Measurements from ENCODE around the gene YARS2.
"Not testable (repeated sequence)": the region's sequence is repeated elsewhere in the genome, so short reads cannot be mapped to it uniquely, and the experiment has no call there.

Gene YARS2

DNA sequence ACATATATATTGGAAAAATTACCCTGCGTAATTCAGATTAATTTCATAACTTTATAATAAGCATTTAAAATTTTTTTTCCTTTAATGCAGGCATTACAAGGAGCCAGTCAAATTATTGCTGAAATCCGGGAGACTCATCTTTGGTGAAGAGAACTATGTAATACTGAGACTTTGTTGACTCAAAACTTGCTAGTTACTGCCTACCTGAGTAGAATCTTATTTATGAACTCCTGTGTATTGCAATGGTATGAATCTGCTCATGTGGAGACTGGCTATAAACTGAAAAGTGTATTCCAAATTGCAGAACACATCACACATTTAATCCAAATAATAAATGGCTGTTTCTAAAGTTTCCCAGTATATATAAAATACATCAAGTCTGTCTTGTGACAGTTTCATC is 12.4 kb downstream of the YARS2 start:
- DNase-seq (ENCODE audit: low read depth), result no peak

DNA sequence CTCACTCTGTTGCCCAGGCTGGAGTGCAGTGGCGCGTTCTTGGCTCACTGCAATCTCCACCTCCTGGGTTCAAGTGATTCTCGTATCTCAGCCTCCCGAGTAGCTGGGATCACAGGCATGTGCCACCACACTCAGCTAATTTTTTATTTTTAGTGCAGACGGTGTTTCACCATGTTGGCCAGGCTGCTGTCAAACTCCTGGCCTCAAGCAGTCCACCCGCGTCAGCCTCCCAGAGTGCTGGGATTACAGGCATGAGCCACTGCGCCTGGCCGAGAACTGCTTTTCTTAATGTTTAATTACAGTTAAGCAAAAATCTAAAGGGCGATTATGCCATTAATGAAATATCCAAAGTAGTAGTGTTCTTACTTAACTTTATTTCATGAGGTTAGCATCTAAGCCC is 13.6 kb downstream of the YARS2 start:
- no peak for DNase-seq (ENCODE audit: low read depth)

- no peak for DNase-seq (ENCODE audit: low read depth)
Measured at GRCh38 chr12:32739279-32739678, 16.4 kb downstream of the YARS2 start.

DNA sequence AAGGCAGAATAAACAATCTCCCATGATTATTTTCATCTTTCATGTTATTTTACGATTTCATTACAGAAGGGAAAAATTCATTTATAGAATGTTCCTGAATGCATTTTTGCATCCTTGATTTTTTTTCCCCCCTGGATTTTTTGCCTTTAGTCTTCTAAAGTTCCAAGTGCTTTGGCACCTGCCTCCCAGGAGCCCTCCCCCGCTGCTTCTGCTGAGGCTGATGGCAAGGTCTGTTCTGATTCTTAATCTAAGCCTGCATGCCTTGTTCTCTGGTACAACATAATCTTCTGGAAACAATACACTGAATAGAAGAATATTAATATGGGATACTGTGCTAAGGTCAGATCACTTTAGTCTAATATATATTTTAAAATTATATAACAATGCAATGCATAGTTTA is 18.0 kb downstream of the YARS2 start:
- DNase-seq (ENCODE audit: low read depth), result no peak

GRCh38 chr12:32736445-32736844 is 19.3 kb downstream of the YARS2 start:
- DNase-seq (ENCODE audit: low read depth), result no peak

DNA sequence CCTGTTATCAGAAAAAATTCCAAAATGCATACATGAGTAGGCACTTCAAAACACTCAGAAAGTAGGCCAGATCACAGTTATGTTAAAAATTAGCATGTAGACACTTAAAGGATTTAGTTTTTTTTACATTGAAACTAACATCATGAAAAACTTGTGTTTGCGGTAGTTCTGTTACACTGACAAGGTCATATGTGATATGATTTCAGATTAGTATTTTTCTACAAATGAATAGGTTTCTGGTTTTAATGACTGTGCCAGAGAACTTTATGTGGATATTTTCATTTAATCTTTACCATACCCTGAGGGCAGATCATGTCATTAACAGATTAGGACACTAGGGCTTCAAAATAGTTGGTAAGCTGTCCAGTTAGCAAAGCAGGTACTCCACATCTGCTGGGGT is 20.7 kb downstream of the YARS2 start:
- no peak for DNase-seq (ENCODE audit: low read depth)

DNA sequence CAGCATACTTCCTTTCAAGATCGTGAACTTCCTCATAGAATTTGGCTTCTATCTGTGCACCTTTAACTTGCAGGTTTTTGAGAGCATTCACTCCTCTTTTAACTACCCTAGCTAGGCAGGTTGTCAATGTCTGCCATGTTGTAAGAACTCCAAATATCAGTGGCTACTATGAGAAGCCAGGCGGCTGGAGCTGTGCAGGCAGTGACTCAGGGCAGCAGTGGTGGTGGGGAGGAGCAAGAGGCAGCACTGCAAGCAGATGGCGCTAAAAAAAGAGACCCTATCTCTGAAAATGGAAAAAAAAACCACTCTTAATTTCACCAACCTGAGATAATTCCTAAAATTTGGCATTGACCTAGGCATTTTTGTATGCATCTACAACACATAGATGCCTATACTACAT is 28.5 kb downstream of the YARS2 start:
- DNase-seq (ENCODE audit: low read depth), result no peak

DNA sequence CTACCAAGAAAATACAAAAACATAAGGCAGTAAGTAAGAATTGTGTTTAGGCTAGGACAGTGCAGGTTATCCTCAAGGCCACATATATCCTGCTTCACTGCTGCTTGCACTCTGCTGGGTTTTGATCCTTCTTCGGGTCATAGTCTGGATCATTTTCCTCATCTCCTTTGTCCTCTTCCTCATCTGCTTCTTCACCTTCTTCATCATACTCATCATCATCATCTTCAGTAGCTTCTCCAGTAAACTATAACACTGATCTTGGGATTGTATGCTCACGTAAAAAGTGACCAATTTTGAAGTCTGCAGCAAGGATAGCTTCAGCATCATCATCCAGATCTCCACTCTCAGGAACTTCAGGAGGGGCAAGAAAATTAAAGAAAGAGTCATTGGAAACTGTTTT is 29.4 kb downstream of the YARS2 start:
- DNase-seq (ENCODE audit: low read depth), result no peak

- not testable (repeated sequence) for DNase-seq (ENCODE audit: low read depth)
Measured at GRCh38 chr12:32725308-32725707, 30.4 kb downstream of the YARS2 start.

- no peak for DNase-seq (ENCODE audit: low read depth)
Measured at GRCh38 chr12:32718926-32719325, 36.8 kb downstream of the YARS2 start.

- DNase-seq (ENCODE audit: low read depth), result no peak
Measured at GRCh38 chr12:32714772-32715171, 40.9 kb downstream of the YARS2 start.

GRCh38 chr12:32708926-32709325 is 46.8 kb downstream of the YARS2 start:
- DNase-seq (ENCODE audit: low read depth), result no peak

GRCh38 chr12:32706335-32707024 is 49.2 kb downstream of the YARS2 start:
- no peak for DNase-seq (ENCODE audit: low read depth)

GRCh38 chr12:32705783-32706182 is 49.9 kb downstream of the YARS2 start:
- DNase-seq (ENCODE audit: low read depth), result no peak

- DNase-seq (ENCODE audit: low read depth), result no peak
Measured at GRCh38 chr12:32702946-32703345, 52.8 kb downstream of the YARS2 start.

DNA sequence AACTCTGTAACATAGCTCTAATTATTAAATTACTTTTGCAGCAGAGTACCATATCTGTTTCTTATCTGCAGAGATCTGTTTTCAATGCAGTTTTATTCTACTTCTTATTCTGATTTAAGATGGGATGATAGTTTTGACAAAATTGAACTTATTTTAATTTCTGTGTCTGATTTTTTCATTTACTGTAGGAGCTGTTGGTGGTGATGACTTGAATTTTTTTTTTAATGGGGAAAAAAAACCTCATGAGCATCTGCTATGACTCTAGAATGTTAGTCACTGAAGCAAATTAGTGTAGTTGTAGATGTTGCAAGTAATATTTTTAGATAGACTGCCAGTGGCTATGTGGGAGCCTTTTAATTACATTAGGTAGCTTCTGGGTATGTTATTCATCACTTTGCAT is 53.2 kb downstream of the YARS2 start:
- no peak for DNase-seq (ENCODE audit: low read depth)

- not testable (repeated sequence) for DNase-seq (ENCODE audit: low read depth)
Measured at GRCh38 chr12:32699437-32699836, 56.3 kb downstream of the YARS2 start.

DNA sequence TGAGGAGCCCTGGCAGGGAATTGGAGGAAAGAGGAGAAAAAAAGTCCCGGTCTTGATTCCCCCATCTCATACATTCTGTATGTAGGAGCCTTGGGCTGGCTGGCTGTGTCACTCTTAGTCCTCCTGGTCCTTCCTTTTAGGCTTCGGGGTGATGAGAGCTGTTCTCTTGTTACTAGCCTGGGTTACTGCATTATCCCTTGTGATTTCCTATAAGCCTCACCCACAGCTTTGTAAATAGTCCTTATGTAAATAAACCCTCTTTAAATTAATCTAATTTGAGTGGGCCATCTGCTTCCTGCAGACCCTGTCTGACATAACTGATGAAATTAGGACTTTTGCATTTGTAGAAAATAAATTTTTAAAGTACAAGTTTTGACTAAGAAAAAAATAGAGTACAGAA is 57.4 kb downstream of the YARS2 start:
- no peak for DNase-seq (ENCODE audit: low read depth)

- no peak for DNase-seq (ENCODE audit: low read depth)
Measured at GRCh38 chr12:32697445-32697844, 58.3 kb downstream of the YARS2 start.
